GM12892 (cell line): ENCODE measurements around the gene GSTM5.

ENCODE experiments used
- POLR2A ChIP-seq: IDR thresholded peaks from 2 replicates; pipeline ENCODE4 v1.6.1; 2011; ENCODE audit warnings: low read depth, low read length, control low read depth
- POLR2AphosphoS5 ChIP-seq: IDR thresholded peaks from 2 replicates; pipeline ENCODE4 v1.6.1; 2011; ENCODE audit warnings: low read depth, low read length, control low read depth

DNA sequence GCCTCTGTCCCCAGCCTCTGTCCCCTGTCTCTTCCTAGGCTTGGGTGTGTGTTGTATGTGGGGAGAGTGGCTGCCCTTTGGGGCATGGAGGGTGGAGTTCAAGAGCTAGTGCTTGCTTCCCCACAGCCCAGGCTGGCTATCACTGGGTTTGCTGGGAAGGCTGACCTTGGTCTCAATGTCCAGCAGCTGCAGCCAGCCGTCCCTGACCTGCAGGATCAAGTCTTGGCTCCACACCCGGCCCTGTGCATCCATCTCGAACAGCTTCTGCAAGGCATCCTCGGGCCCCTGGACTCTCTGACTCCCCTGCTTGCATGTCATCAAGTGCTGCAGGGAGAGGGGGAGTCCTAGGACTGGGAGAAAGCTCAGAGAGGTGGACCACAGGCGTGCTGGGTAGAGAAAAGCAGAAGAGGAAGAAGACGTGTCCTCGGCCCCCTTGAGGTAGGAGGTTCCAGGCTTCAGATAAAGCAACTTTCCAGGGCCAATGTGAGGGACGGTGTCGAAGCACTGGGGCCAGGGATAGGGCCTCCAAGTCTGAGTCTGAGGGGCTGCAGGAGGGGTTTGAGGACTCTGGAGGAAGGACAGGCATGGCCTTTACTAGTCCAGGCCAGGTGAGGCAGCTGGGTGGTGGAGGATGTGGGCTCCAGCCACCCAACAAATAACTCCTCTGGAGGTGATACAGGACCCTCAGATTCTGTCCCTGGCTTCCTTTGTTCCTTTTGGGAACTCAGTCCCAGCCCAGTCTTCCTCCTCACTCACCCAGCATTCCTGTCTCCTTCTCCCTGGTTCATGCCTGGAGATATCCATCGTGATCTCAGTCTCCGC is 47.7 kb downstream of the GSTM5 start:
- TF ChIP-seq POLR2A (no peak), POLR2AphosphoS5 (no peak)
